ENCODE measurements around the gene MAP3K13.

DNA sequence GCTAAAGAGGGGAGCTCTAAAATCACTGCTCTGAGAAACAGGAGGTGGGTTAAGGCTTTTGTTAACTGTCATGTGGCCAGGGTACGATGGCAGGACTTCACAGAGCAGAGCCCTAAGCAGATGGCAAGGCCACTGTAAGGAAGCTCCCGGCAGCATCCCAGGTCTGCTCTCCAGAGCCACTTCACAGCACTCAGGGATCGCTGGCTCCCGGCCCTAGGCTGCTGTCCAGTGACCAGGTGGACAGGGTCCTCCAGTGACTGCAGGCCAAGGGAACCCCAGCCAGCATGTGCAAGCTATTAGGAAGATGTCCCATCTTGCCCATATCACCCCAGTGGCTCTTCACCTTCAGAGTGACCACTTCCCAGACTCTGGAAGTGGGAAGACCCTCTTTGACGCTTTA is 125.5 kb downstream of the MAP3K13 start:
- no peak for TF ChIP-seq SIN3A (IDR thresholded peaks at IDR 0.05; ENCODE audit: borderline replicate concordance, insufficient read depth, low read length)
- no peak for TF ChIP-seq POLR2AphosphoS5 (IDR thresholded peaks at IDR 0.05; ENCODE audit: low read depth, low read length)
- TF ChIP-seq TAF1 (IDR thresholded peaks at IDR 0.05; ENCODE audit: borderline replicate concordance, insufficient read depth, low read length) = no peak
- TF ChIP-seq, protein P1, sequence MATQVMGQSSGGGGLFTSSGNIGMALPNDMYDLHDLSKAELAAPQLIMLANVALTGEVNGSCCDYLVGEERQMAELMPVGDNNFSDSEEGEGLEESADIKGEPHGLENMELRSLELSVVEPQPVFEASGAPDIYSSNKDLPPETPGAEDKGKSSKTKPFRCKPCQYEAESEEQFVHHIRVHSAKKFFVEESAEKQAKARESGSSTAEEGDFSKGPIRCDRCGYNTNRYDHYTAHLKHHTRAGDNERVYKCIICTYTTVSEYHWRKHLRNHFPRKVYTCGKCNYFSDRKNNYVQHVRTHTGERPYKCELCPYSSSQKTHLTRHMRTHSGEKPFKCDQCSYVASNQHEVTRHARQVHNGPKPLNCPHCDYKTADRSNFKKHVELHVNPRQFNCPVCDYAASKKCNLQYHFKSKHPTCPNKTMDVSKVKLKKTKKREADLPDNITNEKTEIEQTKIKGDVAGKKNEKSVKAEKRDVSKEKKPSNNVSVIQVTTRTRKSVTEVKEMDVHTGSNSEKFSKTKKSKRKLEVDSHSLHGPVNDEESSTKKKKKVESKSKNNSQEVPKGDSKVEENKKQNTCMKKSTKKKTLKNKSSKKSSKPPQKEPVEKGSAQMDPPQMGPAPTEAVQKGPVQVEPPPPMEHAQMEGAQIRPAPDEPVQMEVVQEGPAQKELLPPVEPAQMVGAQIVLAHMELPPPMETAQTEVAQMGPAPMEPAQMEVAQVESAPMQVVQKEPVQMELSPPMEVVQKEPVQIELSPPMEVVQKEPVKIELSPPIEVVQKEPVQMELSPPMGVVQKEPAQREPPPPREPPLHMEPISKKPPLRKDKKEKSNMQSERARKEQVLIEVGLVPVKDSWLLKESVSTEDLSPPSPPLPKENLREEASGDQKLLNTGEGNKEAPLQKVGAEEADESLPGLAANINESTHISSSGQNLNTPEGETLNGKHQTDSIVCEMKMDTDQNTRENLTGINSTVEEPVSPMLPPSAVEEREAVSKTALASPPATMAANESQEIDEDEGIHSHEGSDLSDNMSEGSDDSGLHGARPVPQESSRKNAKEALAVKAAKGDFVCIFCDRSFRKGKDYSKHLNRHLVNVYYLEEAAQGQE (IDR thresholded peaks at IDR 0.05; ENCODE audit: insufficient read depth in 1 of 2, low read depth in 2 of 2, low read length in 2 of 2) = no peak
- TF ChIP-seq FOXP2 (optimal IDR thresholded peaks at IDR 0.05; ENCODE audit: borderline replicate concordance, extremely low read depth, extremely low read length, insufficient read depth) = no peak
